Esophagus squamous epithelium (tissue), 4 donors: ENCODE results near the gene HAUS6.

ENCODE experiments used
- CTCF ChIP-seq, 6 experiments: fragments of 450-650 bp in 4 of 6; fragments of 200-600 bp in 2 of 6; sonication (generic) in 2 of 6; IDR thresholded peaks; one replicate each; pipeline ENCODE4 v1.5.1; 2016 to 2019; ENCODE audit warnings: antibody characterized with exemption in 6 of 6, mild to moderate bottlenecking in 4 of 6, moderate library complexity in 4 of 6
- POLR2A ChIP-seq, 4 donors: fragments of 450-650 bp; IDR thresholded peaks; one replicate each; pipeline ENCODE4 v1.6.1; 2017; ENCODE audit warnings: antibody characterized with exemption in 4 of 4, mild to moderate bottlenecking in 4 of 4, moderate library complexity in 3 of 4

DNA sequence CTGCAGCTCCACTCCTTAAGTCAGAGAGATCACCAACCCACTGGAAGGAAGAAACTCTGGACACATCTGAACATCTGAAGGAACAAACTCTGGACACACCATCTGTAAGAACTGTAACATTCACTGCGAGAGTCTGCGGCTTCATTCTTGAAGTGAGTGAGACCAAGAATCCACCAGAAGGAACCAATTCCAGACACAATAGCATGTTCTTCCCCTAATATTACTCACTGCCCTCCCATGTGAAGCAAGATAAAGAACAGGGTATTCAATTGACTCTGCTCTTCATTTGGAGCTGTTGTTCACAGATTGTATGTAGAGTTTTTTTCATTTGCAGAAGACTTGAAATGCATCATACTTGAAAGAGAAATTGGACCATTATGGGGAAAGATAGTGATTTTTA lies 80.5 kb downstream of the HAUS6 start:
- TF ChIP-seq POLR2A (IDR thresholded peaks at IDR 0.05) (no peak), CTCF (IDR thresholded peaks at IDR 0.05) (no peak)
